HCT116 (cell line): ENCODE data around the gene STON2. TPM values are rescaled to one million over a fixed set of nuclear protein-coding genes. Genes with fewer than 3 reads are reported as not detected.

Experiments
- ATAC-seq: fragments of 200-7000 bp; cut with Tn5 transposase; 2 replicates; pipeline ENCODE4 v1.9.1; 2020; ENCODE audit warnings: mild to moderate bottlenecking, moderate library complexity
- BruUV-seq: library from RNA; stranded (reverse); fragments of 400-500 nt; replicated peaks from 2 replicates; lab custom pipeline; 2021; lab: Mats Ljungman, UMichigan
- CTCF ChIA-PET: fragments of 300-600 bp; sonication (Branson Sonifier 250); formaldehyde crosslinking; loops from one replicate; lab custom pipeline; 2021; ENCODE audit warnings: antibody characterized with exemption; lab: Charles Lee
- POLR2A ChIA-PET: fragments of 300-600, 350-600 bp; sonication (Branson Sonifier 250); formaldehyde crosslinking; loops from one replicate; lab custom pipeline; 2021; ENCODE audit warnings: antibody characterized with exemption; lab: Charles Lee
- RAD21 ChIA-PET, 2 experiments: fragments of 300-600 bp; sonication (Branson Sonifier 250); formaldehyde crosslinking; loops; one replicate each; lab custom pipeline; 2023; ENCODE audit warnings: low total read pairs in 2 of 2; ENCODE audit not compliant: uncharacterized antibody in 2 of 2, unreplicated experiment in 2 of 2, low non-redundant PET in 1 of 2; lab: Charles Lee
- DNase-seq: peaks from one replicate; pipeline ENCODE4 v3.0.0-alpha.2; 2010; ENCODE audit warnings: low read depth, low spot score
- H2AFZ ChIP-seq: fragments of 200-600 bp; shearing (Covaris generic), sonication (generic); 2 replicates; pipeline ENCODE4 v1.6.1; 2017; ENCODE audit warnings: low read depth, mixed run types, mixed read lengths, antibody characterized with exemption, low read length; ENCODE audit not compliant: poor library complexity, severe bottlenecking
- H3K27ac ChIP-seq: 2 replicates; pipeline ENCODE4 v1.5.1; 2012; ENCODE audit warnings: low read depth, low read length
- H3K27me3 ChIP-seq: fragments of 200-600 bp; sonication (generic); 2 replicates; pipeline ENCODE4 v1.6.1; 2016; ENCODE audit warnings: mixed run types, low read length, mixed read lengths; ENCODE audit not compliant: insufficient read depth
- H3K36me3 ChIP-seq, 2 experiments: fragments of 200-500 bp in 1 of 2; fragments of 200-600 bp in 1 of 2; sonication (Bioruptor generic) in 1 of 2; sonication (generic) in 1 of 2; 2 replicates each; pipeline versions ENCODE4 v1.5.1 to v1.6.1; 2014 to 2016; ENCODE audit warnings: low read length in 2 of 2, inconsistent platforms in 1 of 2, mixed read lengths in 1 of 2, mixed run types in 1 of 2; ENCODE audit not compliant: insufficient read depth in 2 of 2, control insufficient read depth in 1 of 2
- H3K4me1 ChIP-seq, 2 experiments: fragments of 200-600 bp in 1 of 2; sonication (generic) in 1 of 2; 2 replicates each; pipeline versions ENCODE4 v1.5.1 to v1.6.1; 2012 to 2017; ENCODE audit warnings: low read length in 2 of 2, inconsistent platforms in 1 of 2, mild to moderate bottlenecking in 1 of 2, mixed read lengths in 1 of 2, mixed run types in 1 of 2, moderate library complexity in 1 of 2; ENCODE audit not compliant: insufficient read depth in 2 of 2, control insufficient read depth in 1 of 2
- H3K4me2 ChIP-seq: fragments of 200-600 bp; sonication (generic); 2 replicates; pipeline ENCODE4 v1.6.1; 2017; ENCODE audit warnings: mixed run types, low read length, mixed read lengths
- H3K4me3 ChIP-seq, 2 experiments: fragments of 200-600 bp in 1 of 2; sonication (generic) in 1 of 2; replicated peaks in 1 of 2; 2 replicates each; pipeline ENCODE4 v1.5.1; 2011 to 2016; ENCODE audit warnings: low read length in 2 of 2, control low read depth in 1 of 2, low read depth in 1 of 2, mild to moderate bottlenecking in 1 of 2, mixed read lengths in 1 of 2, mixed run types in 1 of 2
- H3K79me2 ChIP-seq: fragments of 200-600 bp; sonication (generic); 2 replicates; pipeline ENCODE4 v1.6.1; 2017; ENCODE audit warnings: mild to moderate bottlenecking, mixed run types, low read length, moderate library complexity, mixed read lengths; ENCODE audit not compliant: insufficient read depth
- H3K9ac ChIP-seq: fragments of 200-600 bp; sonication (generic); 2 replicates; pipeline ENCODE4 v1.6.1; 2016; ENCODE audit warnings: low read length, mixed read lengths
- H3K9me2 ChIP-seq: fragments of 200-600 bp; sonication (generic), shearing (Covaris generic); 2 replicates; pipeline ENCODE4 v1.6.1; 2017; ENCODE audit warnings: mixed run types, mild to moderate bottlenecking, moderate library complexity; ENCODE audit not compliant: insufficient read depth
- H3K9me3 ChIP-seq, 2 experiments: fragments of 200-500 bp in 1 of 2; fragments of 200-600 bp in 1 of 2; sonication (Bioruptor generic) in 1 of 2; sonication (generic) in 1 of 2; 2 replicates each; pipeline ENCODE4 v1.6.1; 2014 to 2017; ENCODE audit warnings: low read length in 2 of 2, mixed read lengths in 2 of 2, inconsistent platforms in 1 of 2, low read depth in 1 of 2, mild to moderate bottlenecking in 1 of 2, mixed run types in 1 of 2, moderate library complexity in 1 of 2; ENCODE audit not compliant: control insufficient read depth in 1 of 2, insufficient read depth in 1 of 2
- H4K20me1 ChIP-seq: fragments of 200-600 bp; sonication (generic), shearing (Covaris generic); 2 replicates; pipeline ENCODE4 v1.6.1; 2017; ENCODE audit warnings: mixed run types, mild to moderate bottlenecking, moderate library complexity; ENCODE audit not compliant: insufficient read depth
- ATF3 ChIP-seq: IDR thresholded peaks from 2 replicates; pipeline ENCODE4 v1.6.1; 2012
- CEBPB ChIP-seq: IDR thresholded peaks from 2 replicates; pipeline ENCODE4 v1.6.1; 2012; ENCODE audit warnings: low read depth
- ELF1 ChIP-seq: IDR thresholded peaks from 2 replicates; pipeline ENCODE4 v1.6.1; 2012; ENCODE audit warnings: low read depth, borderline replicate concordance
- JUND ChIP-seq: IDR thresholded peaks from 2 replicates; pipeline ENCODE4 v1.6.1; 2012
- POLR2A ChIP-seq: IDR thresholded peaks from 2 replicates; pipeline ENCODE4 v1.7.0; 2011; ENCODE audit warnings: borderline replicate concordance; ENCODE audit not compliant: insufficient read depth, insufficient read length; ENCODE audit errors: extremely low read depth
- SIN3A ChIP-seq: IDR thresholded peaks from 2 replicates; pipeline ENCODE4 v1.6.1; 2012; ENCODE audit warnings: low read depth
- TCF7L2 ChIP-seq: IDR thresholded peaks from 2 replicates; pipeline ENCODE4 v1.7.0; 2011; ENCODE audit warnings: borderline replicate concordance, inconsistent platforms; ENCODE audit not compliant: insufficient read depth, insufficient read length; ENCODE audit errors: extremely low read depth
- YY1 ChIP-seq: IDR thresholded peaks from 2 replicates; pipeline ENCODE4 v1.6.1; 2011; ENCODE audit warnings: low read length, low read depth, moderate library complexity, mild to moderate bottlenecking; ENCODE audit not compliant: insufficient replicate concordance; ENCODE audit errors: extremely low read depth
- ZNF274 ChIP-seq: fragments of 200-500 bp; sonication (Bioruptor generic); IDR thresholded peaks from 2 replicates; pipeline ENCODE4 v1.6.1; 2014; ENCODE audit warnings: mild to moderate bottlenecking, low read depth, low read length, inconsistent platforms
- intact Hi-C: fragments of 100-400 bp; cut with micrococcal nuclease; formaldehyde crosslinking; loops from 2 replicates; pipeline ENCODE4 v1.10.0; 2022
- total RNA-seq: library from RNA; stranded (reverse); gene quantifications from one replicate; pipeline ENCODE4 v1.2.1, GENCODE V29; 2021; ENCODE audit not compliant: unreplicated experiment
- TF ChIP-seq, protein P1 (sequence below): IDR thresholded peaks from 2 replicates; pipeline ENCODE4 v1.6.1; 2012; ENCODE audit warnings: low read depth
- TF ChIP-seq, protein P2 (sequence below): IDR thresholded peaks from 2 replicates; pipeline ENCODE4 v1.6.1; 2012

Gene STON2
- total RNA-seq, 1 experiment from 2014 or later: 4.1 TPM

- POLR2A ChIA-PET: no interaction called here
- ATAC-seq: no peak
- no peak overlapping the region for H3K27ac ChIP-seq
- RAD21 ChIA-PET: no interaction called here
- no peaks in the 10 kb centered on the region for H3K79me2 ChIP-seq
- no peak overlapping the region for H2AFZ ChIP-seq
- intact Hi-C loops: no loop called here
- TF ChIP-seq ATF3 (no peak), JUND (no peak)
- TF ChIP-seq, protein P1, sequence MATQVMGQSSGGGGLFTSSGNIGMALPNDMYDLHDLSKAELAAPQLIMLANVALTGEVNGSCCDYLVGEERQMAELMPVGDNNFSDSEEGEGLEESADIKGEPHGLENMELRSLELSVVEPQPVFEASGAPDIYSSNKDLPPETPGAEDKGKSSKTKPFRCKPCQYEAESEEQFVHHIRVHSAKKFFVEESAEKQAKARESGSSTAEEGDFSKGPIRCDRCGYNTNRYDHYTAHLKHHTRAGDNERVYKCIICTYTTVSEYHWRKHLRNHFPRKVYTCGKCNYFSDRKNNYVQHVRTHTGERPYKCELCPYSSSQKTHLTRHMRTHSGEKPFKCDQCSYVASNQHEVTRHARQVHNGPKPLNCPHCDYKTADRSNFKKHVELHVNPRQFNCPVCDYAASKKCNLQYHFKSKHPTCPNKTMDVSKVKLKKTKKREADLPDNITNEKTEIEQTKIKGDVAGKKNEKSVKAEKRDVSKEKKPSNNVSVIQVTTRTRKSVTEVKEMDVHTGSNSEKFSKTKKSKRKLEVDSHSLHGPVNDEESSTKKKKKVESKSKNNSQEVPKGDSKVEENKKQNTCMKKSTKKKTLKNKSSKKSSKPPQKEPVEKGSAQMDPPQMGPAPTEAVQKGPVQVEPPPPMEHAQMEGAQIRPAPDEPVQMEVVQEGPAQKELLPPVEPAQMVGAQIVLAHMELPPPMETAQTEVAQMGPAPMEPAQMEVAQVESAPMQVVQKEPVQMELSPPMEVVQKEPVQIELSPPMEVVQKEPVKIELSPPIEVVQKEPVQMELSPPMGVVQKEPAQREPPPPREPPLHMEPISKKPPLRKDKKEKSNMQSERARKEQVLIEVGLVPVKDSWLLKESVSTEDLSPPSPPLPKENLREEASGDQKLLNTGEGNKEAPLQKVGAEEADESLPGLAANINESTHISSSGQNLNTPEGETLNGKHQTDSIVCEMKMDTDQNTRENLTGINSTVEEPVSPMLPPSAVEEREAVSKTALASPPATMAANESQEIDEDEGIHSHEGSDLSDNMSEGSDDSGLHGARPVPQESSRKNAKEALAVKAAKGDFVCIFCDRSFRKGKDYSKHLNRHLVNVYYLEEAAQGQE: no peak
- BruUV-seq: no TSS peak
- peaks cover 0 to 12% of the 10 kb centered on the region in 2 experiments; a peak in 2 of 4 replicates for H3K4me1 ChIP-seq
- no peaks in the 10 kb centered on the region for H3K36me3 ChIP-seq
- no peak for DNase-seq
- CTCF ChIA-PET: no interaction called here
- H3K9me2 ChIP-seq: no peaks in the 10 kb centered on the region
- H3K4me3 ChIP-seq: no peak overlapping the region
- H3K9ac ChIP-seq: no peak overlapping the region
- H3K4me2 ChIP-seq: no peak overlapping the region
- no peaks in the 10 kb centered on the region; the same call in 1 of the 2 replicates for H3K27me3 ChIP-seq
- no peaks in the 10 kb centered on the region for H3K9me3 ChIP-seq
- H4K20me1 ChIP-seq: no peaks in the 10 kb centered on the region
Measured at GRCh38 chr14:81406863-81407262, 6.7 kb upstream of the STON2 start.

- POLR2A ChIA-PET: no interaction called here
- BruUV-seq: no TSS peak
- no peak for ATAC-seq
- TF ChIP-seq ELF1 (no peak), JUND (no peak), CEBPB (no peak), POLR2A (no peak), ZNF274 (no peak), SIN3A (no peak), YY1 (no peak), TCF7L2 (no peak)
- TF ChIP-seq, protein P1: no peak
- TF ChIP-seq, protein P2, sequence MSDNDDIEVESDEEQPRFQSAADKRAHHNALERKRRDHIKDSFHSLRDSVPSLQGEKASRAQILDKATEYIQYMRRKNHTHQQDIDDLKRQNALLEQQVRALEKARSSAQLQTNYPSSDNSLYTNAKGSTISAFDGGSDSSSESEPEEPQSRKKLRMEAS: no peak
Measured at GRCh38 chr14:81402123-81402495, 2.0 kb upstream of the STON2 start.

More at GRCh38 chr14:81402123-81402495, 2.0 kb upstream of the STON2 start:
- Histone ChIP-seq H3K4me1 (peaks cover 18 to 29% of the 10 kb centered on the region in 2 experiments), H3K9ac (no peak overlapping the region), H3K27ac (no peak overlapping the region), H3K9me2 (no peaks in the 10 kb centered on the region), H3K36me3 (no peaks in the 10 kb centered on the region), H3K79me2 (no peaks in the 10 kb centered on the region), H3K4me3 (no peak overlapping the region), H3K27me3 (no peaks in the 10 kb centered on the region; the same call in 1 of the 2 replicates), H2AFZ (no peak overlapping the region), H3K4me2 (peak overlapping the region; percentile 68; the same call in 1 of the 2 replicates), H4K20me1 (no peaks in the 10 kb centered on the region), H3K9me3 (no peaks in the 10 kb centered on the region)
- no peak for DNase-seq
- CTCF ChIA-PET: no interaction called here
- RAD21 ChIA-PET: no interaction called here
- intact Hi-C loops: no loop called here
